A673 (cell line): Measurements from ENCODE around the gene BCAR1. TPM values are rescaled to one million over a fixed set of nuclear protein-coding genes. Genes with fewer than 3 reads are reported as not detected.

Source experiments
- BruUV-seq: library from RNA; stranded (reverse); fragments of 400-500 nt; replicated peaks from 2 replicates; lab custom pipeline; 2021; lab: Mats Ljungman, UMichigan
- CTCF ChIA-PET: fragments of 300-600 bp; sonication (Branson Sonifier 250); formaldehyde crosslinking; loops from one replicate; lab custom pipeline; 2022; ENCODE audit warnings: antibody characterized with exemption; lab: Charles Lee
- POLR2A ChIA-PET: fragments of 300-600 bp; sonication (Branson Sonifier 250); formaldehyde crosslinking; loops from one replicate; lab custom pipeline; 2022; ENCODE audit warnings: antibody characterized with exemption; ENCODE audit not compliant: low non-redundant PET; lab: Charles Lee
- DNase-seq: peaks from one replicate; pipeline ENCODE4 v3.0.0-alpha.2; 2015; ENCODE audit warnings: low spot score
- H3K27ac ChIP-seq: fragments of 200-600 bp; sonication (generic); 2 replicates; pipeline ENCODE4 v1.5.1; 2016; ENCODE audit warnings: mixed run types, low read depth, mild to moderate bottlenecking, mixed read lengths, antibody characterized with exemption, low read length; ENCODE audit not compliant: poor library complexity, severe bottlenecking
- H3K27me3 ChIP-seq: fragments of 200-600 bp; sonication (generic); replicated peaks from 2 replicates; pipeline ENCODE4 v1.6.1; 2017; ENCODE audit warnings: mixed run types, low read depth, mild to moderate bottlenecking, mixed read lengths, antibody characterized with exemption, low read length; ENCODE audit not compliant: insufficient read depth, poor library complexity
- H3K36me3 ChIP-seq: fragments of 200-600 bp; sonication (generic); 2 replicates; pipeline ENCODE4 v1.6.1; 2016; ENCODE audit warnings: mixed run types, mild to moderate bottlenecking, mixed read lengths, antibody characterized with exemption, low read length; ENCODE audit not compliant: insufficient read depth, poor library complexity, severe bottlenecking
- H3K4me1 ChIP-seq: fragments of 200-600 bp; sonication (generic); 2 replicates; pipeline ENCODE4 v1.6.1; 2017; ENCODE audit warnings: mixed run types, mild to moderate bottlenecking, mixed read lengths, antibody characterized with exemption, low read length; ENCODE audit not compliant: insufficient read depth, poor library complexity, severe bottlenecking
- H3K4me3 ChIP-seq: fragments of 200-600 bp; sonication (generic); 2 replicates; pipeline ENCODE4 v1.5.1; 2016; ENCODE audit warnings: low read depth, mixed run types, mild to moderate bottlenecking, mixed read lengths, low read length; ENCODE audit not compliant: poor library complexity, severe bottlenecking
- H3K9me3 ChIP-seq: fragments of 200-600 bp; sonication (generic); 2 replicates; pipeline ENCODE4 v1.6.1; 2016; ENCODE audit warnings: mixed run types, low read depth, mild to moderate bottlenecking, mixed read lengths, antibody characterized with exemption, low read length; ENCODE audit not compliant: poor library complexity, severe bottlenecking
- CTCF ChIP-seq: fragments of 300-800, 200-600 bp; sonication (generic); conservative IDR thresholded peaks from 2 replicates; pipeline ENCODE4 v1.5.1; 2017; ENCODE audit warnings: low read depth, mild to moderate bottlenecking, antibody characterized with exemption, low read length, moderate library complexity, mixed read lengths
- EZH2 ChIP-seq: fragments of 200-600 bp; sonication (generic); IDR thresholded peaks from 2 replicates; pipeline ENCODE4 v1.6.1; 2017; ENCODE audit warnings: borderline replicate concordance, low read depth, mild to moderate bottlenecking, mixed read lengths, antibody characterized with exemption, low read length; ENCODE audit not compliant: poor library complexity, severe bottlenecking
- intact Hi-C: fragments of 100-400 bp; cut with micrococcal nuclease; formaldehyde crosslinking; loops from one replicate; pipeline ENCODE4 v1.10.0; 2022; ENCODE audit not compliant: unreplicated experiment
- total RNA-seq: library from RNA; stranded (reverse); gene quantifications from 2 replicates; pipeline ENCODE4 v1.2.3, GENCODE V29; 2021

The BCAR1 gene
- total RNA-seq, 1 experiment from 2014 or later = 42.2 TPM

DNA sequence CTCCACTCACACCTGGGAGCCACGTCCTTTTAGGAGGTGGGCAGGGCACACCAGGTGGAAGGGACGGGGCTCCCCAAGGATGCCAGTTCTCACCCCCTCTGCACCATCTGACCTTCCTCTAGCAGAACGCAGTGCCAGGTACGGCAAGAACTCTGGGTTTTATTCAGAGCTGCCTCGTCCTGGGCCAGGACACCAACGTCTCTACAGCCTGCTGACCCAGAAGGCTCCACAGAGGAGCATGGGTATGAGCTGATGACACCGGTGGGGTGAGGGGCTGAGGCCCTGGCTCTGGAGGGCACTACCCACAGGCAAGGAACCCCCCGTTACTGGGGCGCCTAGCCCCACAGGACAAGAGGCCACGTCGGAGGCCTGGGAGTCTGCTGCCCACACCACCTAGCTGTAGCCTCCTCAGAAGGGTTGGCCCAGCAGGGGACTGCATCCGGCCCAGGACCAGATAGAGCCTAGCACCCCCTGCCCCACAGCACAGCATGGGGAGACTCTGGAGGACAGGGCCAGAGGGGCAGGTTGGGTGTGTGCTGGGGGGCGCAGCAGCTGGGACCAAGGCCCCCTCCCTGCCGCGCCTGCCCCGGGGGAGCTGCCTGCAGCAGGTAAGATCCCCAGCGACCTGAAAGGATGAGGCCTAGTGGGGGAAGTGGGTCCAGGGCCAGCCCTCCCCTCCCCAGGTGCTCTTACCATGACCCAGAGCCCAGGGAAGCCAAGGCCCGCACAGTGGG, 13.9 kb downstream of the BCAR1 start:
- Histone ChIP-seq H3K27ac (peak overlapping the region; percentile 60), H3K4me1 (peaks cover 45% of the 10 kb centered on the region), H3K9me3 (no peaks in the 10 kb centered on the region), H3K36me3 (peaks cover 22% of the 10 kb centered on the region), H3K4me3 (no peak overlapping the region), H3K27me3 (no peaks in the 10 kb centered on the region)
- ChIA-PET POLR2A (interaction anchor here (0.6 kb wide), 1 partner anchor 143 kb away, joined by 3 read pairs; no protein-coding TSS in a partner anchor), CTCF (interaction anchor here (1.9 kb wide), 1 partner anchor 39 kb away, joined by 8 read pairs; no protein-coding TSS in a partner anchor)
- no peak for TF ChIP-seq CTCF
- TF ChIP-seq EZH2 = no peak
- no TSS peak for BruUV-seq
- DNase-seq = no peak
- intact Hi-C loops = no loop called here

- Histone ChIP-seq H3K4me3 (no peak overlapping the region), H3K27ac (no peak overlapping the region), H3K27me3 (no peaks in the 10 kb centered on the region), H3K36me3 (peaks cover 26% of the 10 kb centered on the region), H3K4me1 (peaks cover 45% of the 10 kb centered on the region), H3K9me3 (no peaks in the 10 kb centered on the region)
- TF ChIP-seq EZH2 = no peak
- no peak for TF ChIP-seq CTCF
- ChIA-PET CTCF (no interaction called here), POLR2A (no interaction called here)
- BruUV-seq = no TSS peak
- no peak for DNase-seq
- intact Hi-C loops = no loop called here
Measured at GRCh38 chr16:75236736-75237397, 14.6 kb downstream of the BCAR1 start.

- ChIA-PET POLR2A (no interaction called here), CTCF (no interaction called here)
- peaks cover 44% of the 10 kb centered on the region for H3K4me1 ChIP-seq
- peaks cover 26% of the 10 kb centered on the region for H3K36me3 ChIP-seq
- no peak for DNase-seq
- no peak overlapping the region for H3K27ac ChIP-seq
- no peaks in the 10 kb centered on the region for H3K9me3 ChIP-seq
- BruUV-seq = no TSS peak
- TF ChIP-seq EZH2 (no peak), CTCF (no peak)
- no peak overlapping the region for H3K4me3 ChIP-seq
- intact Hi-C loops = no loop called here
- no peaks in the 10 kb centered on the region for H3K27me3 ChIP-seq
Measured at GRCh38 chr16:75236232-75236631, 15.2 kb downstream of the BCAR1 start.
